Peyer's patch (tissue), 4 donors: Measurements from ENCODE around the gene KRT1. TPM values are rescaled to one million over a fixed set of nuclear protein-coding genes. Genes with fewer than 3 reads are reported as not detected.
"Not testable (repeated sequence)": the region's sequence is repeated elsewhere in the genome, so short reads cannot be mapped to it uniquely, and the experiment has no call there.

ENCODE experiments used
- DNase-seq, 3 donors: peaks; one replicate each; pipeline ENCODE4 v3.0.0-alpha.2; 2017 to 2019
- H3K27ac ChIP-seq, 4 donors: fragments of 200-600 bp; sonication (generic); one replicate each; pipeline ENCODE4 v1.5.1; 2016 to 2019
- H3K27me3 ChIP-seq, 2 donors: fragments of 200-600 bp; sonication (generic); one replicate each; pipeline ENCODE4 v1.5.1; 2019
- H3K36me3 ChIP-seq, 3 donors: fragments of 200-600 bp; sonication (generic); one replicate each; pipeline ENCODE4 v1.5.1; 2016 to 2019
- H3K4me1 ChIP-seq, 4 donors: fragments of 200-600 bp; sonication (generic); one replicate each; pipeline ENCODE4 v1.5.1; 2016 to 2019
- H3K4me3 ChIP-seq, 4 donors: fragments of 200-600 bp; sonication (generic); 1 replicate in 3 of 4; 2 replicates in 1 of 4; pipeline ENCODE4 v1.5.1; 2016 to 2019; ENCODE audit warnings: mild to moderate bottlenecking in 1 of 4
- H3K9me3 ChIP-seq, 4 donors: fragments of 200-600 bp; sonication (generic); one replicate each; pipeline ENCODE4 v1.5.1; 2016 to 2019; ENCODE audit warnings: mild to moderate bottlenecking in 1 of 4
- POLR2A ChIP-seq, 2 donors: fragments of 450-650 bp; IDR thresholded peaks; one replicate each; pipeline ENCODE4 v1.5.1; 2017; ENCODE audit warnings: antibody characterized with exemption in 2 of 2, mild to moderate bottlenecking in 2 of 2, moderate library complexity in 2 of 2
- total RNA-seq, 4 donors: library from RNA; depleted of rRNA; stranded (reverse); fragments of >200 nt; gene quantifications; one replicate each; pipeline ENCODE4 v1.1.0, GENCODE V29; 2016
- TF ChIP-seq, protein P1 (sequence below), 6 experiments: fragments of 450-650 bp in 4 of 6; fragments of 200-600 bp in 2 of 6; sonication (generic) in 1 of 6; IDR thresholded peaks; one replicate each; pipeline ENCODE4 v1.5.1; 2017 to 2019; ENCODE audit warnings: antibody characterized with exemption in 6 of 6, mild to moderate bottlenecking in 3 of 6, moderate library complexity in 1 of 6

Gene KRT1
- total RNA-seq, 4 donors from 2014 or later, result 0.76 to 1.7 (median 0.94) TPM; not detected in 1

GRCh38 chr12:52714887-52715281 lies 34.7 kb upstream of the KRT1 start:
- H3K4me3 ChIP-seq, result no peak overlapping the region
- H3K4me1 ChIP-seq, result peaks cover 0 to 9% (median 0%) of the 10 kb centered on the region in 4 donors
- H3K9me3 ChIP-seq, result no peaks in the 10 kb centered on the region
- TF ChIP-seq, protein P1, sequence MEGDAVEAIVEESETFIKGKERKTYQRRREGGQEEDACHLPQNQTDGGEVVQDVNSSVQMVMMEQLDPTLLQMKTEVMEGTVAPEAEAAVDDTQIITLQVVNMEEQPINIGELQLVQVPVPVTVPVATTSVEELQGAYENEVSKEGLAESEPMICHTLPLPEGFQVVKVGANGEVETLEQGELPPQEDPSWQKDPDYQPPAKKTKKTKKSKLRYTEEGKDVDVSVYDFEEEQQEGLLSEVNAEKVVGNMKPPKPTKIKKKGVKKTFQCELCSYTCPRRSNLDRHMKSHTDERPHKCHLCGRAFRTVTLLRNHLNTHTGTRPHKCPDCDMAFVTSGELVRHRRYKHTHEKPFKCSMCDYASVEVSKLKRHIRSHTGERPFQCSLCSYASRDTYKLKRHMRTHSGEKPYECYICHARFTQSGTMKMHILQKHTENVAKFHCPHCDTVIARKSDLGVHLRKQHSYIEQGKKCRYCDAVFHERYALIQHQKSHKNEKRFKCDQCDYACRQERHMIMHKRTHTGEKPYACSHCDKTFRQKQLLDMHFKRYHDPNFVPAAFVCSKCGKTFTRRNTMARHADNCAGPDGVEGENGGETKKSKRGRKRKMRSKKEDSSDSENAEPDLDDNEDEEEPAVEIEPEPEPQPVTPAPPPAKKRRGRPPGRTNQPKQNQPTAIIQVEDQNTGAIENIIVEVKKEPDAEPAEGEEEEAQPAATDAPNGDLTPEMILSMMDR (IDR thresholded peaks at IDR 0.05), result no peak
- no peak for TF ChIP-seq POLR2A (IDR thresholded peaks at IDR 0.05)
- no peaks in the 10 kb centered on the region for H3K36me3 ChIP-seq
- no peak for DNase-seq
- H3K27ac ChIP-seq, result no peak overlapping the region
- peaks cover 0 to 11% of the 10 kb centered on the region in 2 donors for H3K27me3 ChIP-seq

- Histone ChIP-seq H3K27ac (no peak overlapping the region), H3K4me3 (peak overlapping the region in 2 of 4 donors; percentile 15 to 21), H3K27me3 (peaks cover 0 to 11% of the 10 kb centered on the region in 2 donors), H3K36me3 (no peaks in the 10 kb centered on the region), H3K9me3 (no peaks in the 10 kb centered on the region), H3K4me1 (peaks cover 0 to 9% (median 0%) of the 10 kb centered on the region in 4 donors)
- TF ChIP-seq POLR2A (IDR thresholded peaks at IDR 0.05), result no peak
- TF ChIP-seq, protein P1 (IDR thresholded peaks at IDR 0.05), result no peak
- DNase-seq, result no peak
These were observed 34.0 kb upstream of the KRT1 start for GRCh38 chr12:52713960-52714886.

GRCh38 chr12:52712122-52712521 lies 31.9 kb upstream of the KRT1 start:
- peaks cover 0 to 11% of the 10 kb centered on the region in 2 donors for H3K27me3 ChIP-seq
- H3K36me3 ChIP-seq, H3K4me3 ChIP-seq, H3K9me3 ChIP-seq, DNase-seq, H3K27ac ChIP-seq, H3K4me1 ChIP-seq: not testable (repeated sequence)

DNA sequence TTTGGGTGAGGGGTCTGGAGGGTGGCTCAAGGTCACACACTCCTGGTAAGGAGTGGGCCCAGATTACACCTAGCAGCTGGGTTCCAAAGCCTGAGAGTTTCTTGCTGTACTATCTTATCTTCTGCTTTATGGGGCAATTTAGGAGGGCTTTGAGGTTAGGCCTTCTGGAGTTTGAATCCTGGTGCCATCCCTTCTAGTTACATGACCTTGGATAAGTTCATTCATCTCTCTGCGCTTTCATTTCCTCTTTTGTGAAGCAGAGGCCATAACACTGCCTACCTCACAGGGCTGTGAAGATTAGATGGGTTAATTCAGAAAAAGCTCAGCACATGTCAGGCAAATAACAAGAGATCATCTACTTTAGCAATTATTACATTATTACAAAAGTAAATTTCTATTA lies 30.5 kb upstream of the KRT1 start:
- Histone ChIP-seq H3K36me3 (no peaks in the 10 kb centered on the region), H3K27me3 (peaks cover 0 to 11% of the 10 kb centered on the region in 2 donors), H3K4me3 (no peak overlapping the region), H3K9me3 (no peaks in the 10 kb centered on the region), H3K4me1 (peaks cover 0 to 9% (median 0%) of the 10 kb centered on the region in 4 donors), H3K27ac (no peak overlapping the region)
- DNase-seq, result no peak
- TF ChIP-seq POLR2A (IDR thresholded peaks at IDR 0.05), result no peak
- TF ChIP-seq, protein P1 (IDR thresholded peaks at IDR 0.05), result no peak

GRCh38 chr12:52708010-52708409 lies 27.8 kb upstream of the KRT1 start:
- Histone ChIP-seq H3K27me3 (no peaks in the 10 kb centered on the region), H3K9me3 (no peaks in the 10 kb centered on the region), H3K36me3 (no peaks in the 10 kb centered on the region), H3K4me3 (no peak overlapping the region), H3K4me1 (no peaks in the 10 kb centered on the region), H3K27ac (no peak overlapping the region)
- TF ChIP-seq, protein P1 (IDR thresholded peaks at IDR 0.05), result no peak
- TF ChIP-seq POLR2A (IDR thresholded peaks at IDR 0.05), result no peak
- no peak for DNase-seq

DNA sequence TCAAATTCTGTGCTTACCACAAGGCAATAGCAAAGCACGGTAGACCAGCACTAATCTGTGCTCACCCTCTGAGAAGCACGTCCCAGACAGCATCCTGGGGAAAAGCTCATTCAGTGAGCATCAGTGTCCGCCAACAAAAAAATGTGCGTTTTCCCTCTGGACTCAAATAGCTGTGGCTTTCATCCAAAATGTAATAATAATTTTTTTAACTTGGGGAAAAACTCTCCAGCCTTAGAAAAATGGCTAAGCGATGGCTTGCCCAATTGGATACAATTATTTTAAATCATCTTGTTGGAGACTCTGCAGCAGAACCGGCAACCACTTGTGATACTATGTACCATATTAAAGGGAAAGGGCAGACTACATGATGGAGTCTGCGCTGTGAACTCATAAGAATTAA lies 24.3 kb upstream of the KRT1 start:
- no peaks in the 10 kb centered on the region for H3K9me3 ChIP-seq
- no peak for DNase-seq
- no peaks in the 10 kb centered on the region for H3K27me3 ChIP-seq
- H3K27ac ChIP-seq, result no peak overlapping the region
- no peak for TF ChIP-seq POLR2A (IDR thresholded peaks at IDR 0.05)
- TF ChIP-seq, protein P1 (IDR thresholded peaks at IDR 0.05), result no peak
- no peaks in the 10 kb centered on the region for H3K36me3 ChIP-seq
- H3K4me3 ChIP-seq, result no peak overlapping the region
- H3K4me1 ChIP-seq, result no peaks in the 10 kb centered on the region
